Measurements from ENCODE around the gene ZNF710.

The ZNF710 gene

DNA sequence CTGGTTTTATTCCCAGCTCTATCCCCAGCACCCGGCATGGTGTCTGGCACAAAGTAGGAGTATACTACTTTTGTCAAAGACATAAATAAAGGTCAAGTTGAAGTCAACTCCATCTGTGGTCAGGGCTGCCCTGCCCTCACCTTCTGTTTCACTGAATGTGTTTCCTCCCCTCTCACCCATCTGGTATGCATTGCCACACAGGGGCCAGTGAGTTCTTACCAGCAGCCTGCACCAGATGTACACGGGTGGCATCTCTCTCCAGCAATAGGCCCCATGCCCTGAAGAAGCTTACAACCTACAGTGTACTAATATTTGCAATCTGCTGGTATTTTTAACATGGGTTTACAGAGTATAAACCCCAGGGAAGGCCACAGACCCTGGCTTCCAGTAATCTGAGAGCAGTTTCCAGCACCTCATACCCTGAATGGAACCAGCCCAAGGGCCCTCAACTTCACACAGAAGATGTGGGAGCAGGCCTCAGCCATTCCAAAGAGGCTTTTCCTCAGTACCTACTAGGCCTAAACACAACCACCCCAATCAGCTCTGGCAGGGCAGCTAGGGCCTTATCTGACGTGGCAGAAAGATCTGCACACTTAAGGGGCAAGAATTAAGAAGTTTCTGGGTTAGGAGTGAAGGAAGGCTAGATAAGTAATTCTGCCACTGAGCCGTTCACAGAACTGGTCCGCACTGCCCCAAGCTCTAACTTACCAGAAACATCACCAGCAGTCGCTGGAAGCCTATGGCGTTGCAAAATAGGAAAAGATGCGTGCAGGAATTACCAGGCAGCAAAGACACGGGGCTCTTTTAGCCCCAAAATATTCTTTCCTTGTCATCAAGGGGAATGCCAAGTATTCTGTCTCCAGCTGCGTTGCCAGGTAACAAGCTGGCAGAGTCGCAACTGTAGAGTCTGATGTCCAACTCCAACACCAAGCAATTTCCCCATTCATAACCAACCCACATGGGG is 99.0 kb downstream of the ZNF710 start:
- H3K36me3 ChIP-seq (replicated peaks): no peaks in the 10 kb centered on the region
- no peak overlapping the region for H3K4me3 ChIP-seq (ENCODE audit: low read depth, low read length)
- in situ Hi-C loops (cut with HindIII; ENCODE audit: low pct_ligation_motif_present, low sequenced_read_pairs): no loop called here
- no peak overlapping the region for H3K27ac ChIP-seq
- no peaks in the 10 kb centered on the region for H3K27me3 ChIP-seq (replicated peaks)
- no peak for TF ChIP-seq CTCF (IDR thresholded peaks at IDR 0.05; ENCODE audit: low read depth, low read length, missing control alignments)
- no peak for DNase-seq

GRCh38 chr15:90101130-90101968 is 100.2 kb downstream of the ZNF710 start:
- Histone ChIP-seq H3K4me3 (ENCODE audit: low read depth, low read length) (peak overlapping the region; percentile 75), H3K27ac (peak overlapping the region; percentile 70), H3K27me3 (replicated peaks) (no peaks in the 10 kb centered on the region), H3K36me3 (replicated peaks) (no peaks in the 10 kb centered on the region)
- in situ Hi-C loops (cut with HindIII; ENCODE audit: low pct_ligation_motif_present, low sequenced_read_pairs): no loop called here
- TF ChIP-seq CTCF (IDR thresholded peaks at IDR 0.05; ENCODE audit: low read depth, low read length, missing control alignments): no peak
- DNase-seq: no peak

DNA sequence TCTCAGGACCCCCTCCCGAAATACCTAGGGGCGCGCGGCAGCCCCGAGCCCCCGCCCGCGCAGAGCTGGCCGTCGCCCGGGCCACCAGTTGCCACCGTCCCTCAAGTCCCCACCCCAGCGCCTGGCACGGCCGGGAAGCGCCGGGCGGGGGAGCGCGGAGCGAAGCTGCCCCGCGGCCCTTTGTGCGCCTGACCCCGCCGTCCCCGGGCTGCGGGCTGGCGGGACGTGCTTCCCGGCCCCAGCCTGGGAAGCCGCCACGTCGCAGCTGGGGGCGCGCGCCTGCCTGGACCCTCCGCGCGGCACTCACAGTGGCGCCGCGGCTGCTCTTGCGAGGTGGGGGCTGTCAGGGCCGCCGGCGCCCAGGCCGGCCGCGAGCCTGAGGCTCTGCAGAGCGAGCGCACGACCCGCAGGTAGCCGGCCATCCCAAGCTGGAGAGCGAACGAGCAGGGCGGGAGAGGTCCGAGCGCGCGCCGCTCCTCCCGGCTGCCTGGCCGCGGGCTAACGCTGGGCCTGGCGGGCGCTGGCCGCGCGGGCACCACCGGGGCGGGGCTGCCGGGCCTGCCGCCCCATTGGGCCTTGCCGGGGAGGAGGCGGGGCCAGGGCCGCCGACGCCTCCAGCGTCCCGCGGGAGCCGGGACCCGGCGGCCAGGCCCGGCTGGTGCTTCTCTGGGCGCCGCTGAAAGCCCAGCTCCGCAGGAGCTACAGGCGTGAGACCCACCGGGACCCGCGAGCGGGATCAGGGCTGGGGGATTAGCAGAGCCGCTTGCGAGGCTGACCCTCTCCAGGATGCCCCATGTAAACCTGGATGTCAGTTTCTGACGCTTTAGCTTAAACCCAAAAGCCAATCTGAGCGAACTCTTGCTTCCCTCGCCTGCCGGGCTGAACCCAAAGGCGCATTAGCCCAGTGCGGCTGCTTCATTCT is 101.1 kb downstream of the ZNF710 start, which contains the start of gene IDH2:
TSS of gene IDH2 (minus strand) at position 500 of the 922 bp plus-strand sequence. CDS start at position 422, 78 bp downstream.
- Histone ChIP-seq H3K4me3 (ENCODE audit: low read depth, low read length) (peak within 1 kb of the TSS; percentile 75), H3K36me3 (replicated peaks) (no peaks in the 10 kb centered on the region), H3K27me3 (replicated peaks) (no peaks in the 10 kb centered on the region), H3K27ac (peak within 1 kb of the TSS; percentile 70)
- in situ Hi-C loops (cut with HindIII; ENCODE audit: low pct_ligation_motif_present, low sequenced_read_pairs): no loop called here
- peak; percentile 52 for DNase-seq
- TF ChIP-seq CTCF (IDR thresholded peaks at IDR 0.05; ENCODE audit: low read depth, low read length, missing control alignments): no peak

DNA sequence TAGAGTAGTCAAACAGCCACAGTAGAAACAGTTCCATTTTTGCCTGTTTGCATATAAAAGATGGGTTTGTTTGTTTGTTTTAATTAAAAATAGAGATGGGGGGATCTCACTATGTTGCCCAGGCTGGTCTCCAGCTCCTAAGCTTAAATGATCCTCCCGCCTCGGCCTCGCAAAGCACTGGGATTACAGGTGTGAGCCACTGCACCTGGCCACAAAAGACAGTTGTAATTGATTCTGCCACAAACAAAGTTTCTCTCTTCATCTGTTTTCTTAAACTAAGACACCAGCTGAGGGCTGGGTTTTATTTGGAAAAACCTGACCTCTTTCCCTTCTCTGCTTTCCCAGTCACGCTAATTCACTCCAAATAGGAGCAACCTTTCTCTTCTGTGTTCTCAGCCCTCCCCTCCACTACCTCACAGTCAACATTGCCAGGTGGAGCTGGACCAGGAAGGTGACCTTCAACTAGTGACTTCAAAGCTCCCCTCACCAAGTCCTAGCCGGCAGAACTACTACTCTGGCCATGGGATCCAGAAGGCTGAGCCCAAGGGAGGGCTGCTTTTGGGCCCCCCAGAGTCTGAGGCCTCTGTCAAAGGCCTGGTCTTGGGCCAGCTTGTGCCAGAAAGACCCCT is 102.7 kb downstream of the ZNF710 start:
- H3K4me3 ChIP-seq (ENCODE audit: low read depth, low read length): no peak overlapping the region

More for the DNA sequence above, 102.7 kb downstream of the ZNF710 start:
- no peaks in the 10 kb centered on the region for H3K36me3 ChIP-seq (replicated peaks)
- in situ Hi-C loops (cut with HindIII; ENCODE audit: low pct_ligation_motif_present, low sequenced_read_pairs): no loop called here
- no peak overlapping the region for H3K27ac ChIP-seq
- H3K27me3 ChIP-seq (replicated peaks): no peaks in the 10 kb centered on the region
- TF ChIP-seq CTCF (IDR thresholded peaks at IDR 0.05; ENCODE audit: low read depth, low read length, missing control alignments): no peak
- DNase-seq: no peak

Data from brain microvascular endothelial cell (primary cell).